OCI-LY1 (cell line): ENCODE measurements around the gene KDM7A.

ENCODE experiments used
- H2AFZ ChIP-seq: fragments of 200-600 bp; sonication (generic), shearing (Covaris generic); 2 replicates; pipeline ENCODE4 v1.6.0; 2014; ENCODE audit warnings: antibody characterized with exemption, mild to moderate bottlenecking, low read length
- H3F3A ChIP-seq: fragments of 200-600 bp; sonication (generic), shearing (Covaris generic); 2 replicates; pipeline ENCODE4 v1.6.0; 2014; ENCODE audit warnings: mild to moderate bottlenecking, antibody characterized with exemption, low read length, moderate library complexity; ENCODE audit not compliant: insufficient read depth
- H3K27ac ChIP-seq: fragments of 200-600 bp; sonication (generic); 2 replicates; pipeline ENCODE4 v1.5.1; 2014; ENCODE audit warnings: low read length, mixed run types, mild to moderate bottlenecking, low read depth; ENCODE audit not compliant: poor library complexity, severe bottlenecking
- H3K27me3 ChIP-seq: fragments of 200-600 bp; sonication (generic); 2 replicates; pipeline ENCODE4 v1.6.0; 2014; ENCODE audit warnings: antibody characterized with exemption, mild to moderate bottlenecking, low read length, moderate library complexity; ENCODE audit not compliant: insufficient read depth
- H3K36me3 ChIP-seq: fragments of 200-600 bp; sonication (generic); 2 replicates; pipeline ENCODE4 v1.6.1; 2014; ENCODE audit warnings: mild to moderate bottlenecking, antibody characterized with exemption, low read length, moderate library complexity, mixed read lengths; ENCODE audit not compliant: insufficient read depth
- H3K4me1 ChIP-seq: fragments of 200-600 bp; sonication (generic); 2 replicates; pipeline ENCODE4 v1.5.1; 2014; ENCODE audit warnings: mild to moderate bottlenecking, low read length, moderate library complexity; ENCODE audit not compliant: insufficient read depth, severe bottlenecking
- H3K4me2 ChIP-seq: fragments of 200-600 bp; sonication (generic), shearing (Covaris generic); 2 replicates; pipeline ENCODE4 v1.6.1; 2014; ENCODE audit warnings: low read length
- H3K4me3 ChIP-seq: fragments of 200-600 bp; sonication (generic); 2 replicates; pipeline ENCODE4 v1.5.1; 2014; ENCODE audit warnings: low read length, low read depth, mild to moderate bottlenecking, mixed read lengths; ENCODE audit not compliant: poor library complexity, severe bottlenecking
- H3K79me2 ChIP-seq: fragments of 200-600 bp; shearing (Covaris generic); 2 replicates; pipeline ENCODE4 v1.6.1; 2016; ENCODE audit warnings: mixed run types, low read length, mixed read lengths; ENCODE audit not compliant: insufficient read depth
- H3K9ac ChIP-seq: fragments of 200-600 bp; sonication (generic), shearing (Covaris generic); 2 replicates; pipeline ENCODE4 v1.6.1; 2014; ENCODE audit warnings: mild to moderate bottlenecking, low read length, mixed read lengths
- H3K9me2 ChIP-seq: fragments of 200-600 bp; sonication (generic), shearing (Covaris generic); 2 replicates; pipeline ENCODE4 v1.6.1; 2014; ENCODE audit warnings: low read depth, mild to moderate bottlenecking, low read length, mixed read lengths
- H3K9me3 ChIP-seq: fragments of 200-600 bp; shearing (Covaris generic); 2 replicates; pipeline ENCODE4 v1.6.1; 2014; ENCODE audit warnings: low read length, mixed read lengths
- H4K20me1 ChIP-seq: fragments of 200-600 bp; sonication (generic), shearing (Covaris generic); 2 replicates; pipeline ENCODE4 v1.6.0; 2016; ENCODE audit warnings: mild to moderate bottlenecking, low read length; ENCODE audit not compliant: insufficient read depth
- CTCF ChIP-seq: fragments of 200-600 bp; sonication (generic), shearing (Covaris generic); IDR thresholded peaks from 2 replicates; pipeline ENCODE4 v1.5.1; 2017; ENCODE audit warnings: mild to moderate bottlenecking, antibody characterized with exemption, low read length, moderate library complexity, mixed read lengths
- EZH2 ChIP-seq: fragments of 200-600 bp; sonication (generic), shearing (Covaris generic); IDR thresholded peaks from 2 replicates; pipeline ENCODE4 v1.8.0; 2017; ENCODE audit warnings: borderline replicate concordance, mixed run types, mild to moderate bottlenecking, antibody characterized with exemption, low read length, moderate library complexity, mixed read lengths

KDM7A gene

GRCh38 chr7:140179339-140179738 lies 2.6 kb upstream of the KDM7A start:
- TF ChIP-seq EZH2 (no peak), CTCF (no peak)
- H3K27ac ChIP-seq = no peak overlapping the region
- H3K9ac ChIP-seq = no peak overlapping the region
- H3K27me3 ChIP-seq = no peaks in the 10 kb centered on the region; the same call in 1 of the 2 replicates
- no peak overlapping the region for H3K4me2 ChIP-seq
- no peaks in the 10 kb centered on the region for H3K9me2 ChIP-seq
- no peak overlapping the region for H2AFZ ChIP-seq
- no peak overlapping the region for H3K4me3 ChIP-seq
- H3K9me3 ChIP-seq = no peaks in the 10 kb centered on the region
- H3K4me1 ChIP-seq = peaks cover 12% of the 10 kb centered on the region
- no peaks in the 10 kb centered on the region for H3K79me2 ChIP-seq
- no peaks in the 10 kb centered on the region for H4K20me1 ChIP-seq
- no peaks in the 10 kb centered on the region for H3K36me3 ChIP-seq
- no peaks in the 10 kb centered on the region for H3F3A ChIP-seq

- H3K36me3 ChIP-seq = no peaks in the 10 kb centered on the region
- H4K20me1 ChIP-seq = peaks cover 3% of the 10 kb centered on the region; the same call in 1 of the 2 replicates
- peak overlapping the region; percentile 72 for H3K27ac ChIP-seq
- no peak overlapping the region for H2AFZ ChIP-seq
- no peaks in the 10 kb centered on the region for H3K9me2 ChIP-seq
- H3K9me3 ChIP-seq = no peaks in the 10 kb centered on the region
- H3K4me1 ChIP-seq = peaks cover 12% of the 10 kb centered on the region
- peak overlapping the region; percentile 61 for H3K9ac ChIP-seq
- H3K4me2 ChIP-seq = peak overlapping the region; percentile 76
- no peaks in the 10 kb centered on the region for H3K27me3 ChIP-seq
- no peak for TF ChIP-seq CTCF
- TF ChIP-seq EZH2 = no peak
- no peaks in the 10 kb centered on the region for H3F3A ChIP-seq
- peak overlapping the region; percentile 74 for H3K4me3 ChIP-seq
- H3K79me2 ChIP-seq = no peaks in the 10 kb centered on the region
These were observed 571 bp downstream of the KDM7A start for GRCh38 chr7:140176122-140176701.

DNA sequence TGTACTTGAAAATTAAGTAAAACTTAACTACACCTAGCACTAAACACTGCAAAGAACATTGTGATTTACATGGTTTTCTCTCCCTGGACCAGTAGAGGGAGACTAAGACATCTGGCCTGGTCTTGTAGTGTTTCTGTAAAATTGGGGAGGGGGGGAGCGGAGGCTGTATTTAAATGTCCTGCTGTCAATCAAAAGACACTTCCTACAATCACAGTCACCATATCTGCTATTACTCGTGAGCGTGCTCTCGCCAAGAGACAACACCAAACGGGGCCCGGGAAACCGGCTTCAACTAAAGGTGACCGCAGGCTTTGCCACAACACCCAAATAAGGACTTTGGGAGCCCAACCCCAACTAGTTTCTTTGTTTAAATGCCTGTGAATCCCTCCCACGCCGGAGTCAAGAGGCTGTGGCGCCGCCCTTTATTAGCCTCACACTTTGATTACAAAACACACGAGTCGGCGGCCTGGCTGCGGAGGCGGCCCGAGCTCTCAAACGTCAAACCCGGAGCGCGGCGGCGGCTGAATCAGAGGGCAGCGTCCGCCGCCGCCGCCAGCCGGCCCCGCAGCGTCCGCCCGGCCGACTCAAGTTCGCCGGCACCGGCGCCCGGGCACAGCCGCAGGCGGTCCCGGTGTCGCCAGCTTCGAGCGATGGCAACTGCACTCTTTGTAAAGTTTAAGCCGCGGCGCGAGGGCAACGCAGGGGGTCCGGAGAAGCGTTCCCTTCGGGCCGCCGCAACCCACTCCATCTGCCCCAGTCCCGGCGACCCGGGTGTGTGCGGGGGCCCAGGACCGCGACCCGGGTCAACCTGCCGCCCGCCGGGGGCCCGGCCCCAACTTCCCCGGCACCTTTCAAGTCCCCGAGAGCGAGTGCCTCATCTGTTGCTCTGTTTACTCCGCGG lies 1.3 kb downstream of the KDM7A start:
- peaks cover 3% of the 10 kb centered on the region; the same call in 1 of the 2 replicates for H4K20me1 ChIP-seq
- H3K36me3 ChIP-seq = no peaks in the 10 kb centered on the region
- H3K4me1 ChIP-seq = peaks cover 12% of the 10 kb centered on the region
- H3K27me3 ChIP-seq = no peaks in the 10 kb centered on the region
- H3K4me3 ChIP-seq = peak overlapping the region; percentile 74
- H3K4me2 ChIP-seq = peak overlapping the region; percentile 76
- no peaks in the 10 kb centered on the region for H3K9me2 ChIP-seq
- no peak overlapping the region for H2AFZ ChIP-seq
- no peaks in the 10 kb centered on the region for H3K9me3 ChIP-seq
- TF ChIP-seq CTCF (peak; percentile 97), EZH2 (no peak)
- H3K79me2 ChIP-seq = no peaks in the 10 kb centered on the region
- peak overlapping the region; percentile 72 for H3K27ac ChIP-seq
- H3K9ac ChIP-seq = peak overlapping the region; percentile 61
- no peaks in the 10 kb centered on the region for H3F3A ChIP-seq
